GM12891 (cell line): ENCODE measurements around the gene SMAP1.

ENCODE experiments used
- POLR2A ChIP-seq: IDR thresholded peaks from 2 replicates; pipeline ENCODE4 v1.6.1; 2011; ENCODE audit warnings: low read depth, low read length, control low read depth
- POLR2AphosphoS5 ChIP-seq: IDR thresholded peaks from 2 replicates; pipeline ENCODE4 v1.6.1; 2011; ENCODE audit warnings: low read depth, low read length, control low read depth
- TAF1 ChIP-seq: IDR thresholded peaks from 2 replicates; pipeline ENCODE4 v1.6.1; 2011; ENCODE audit warnings: low read depth, low read length, control low read depth

- no peak for TF ChIP-seq POLR2A
- no peak for TF ChIP-seq POLR2AphosphoS5
- TF ChIP-seq TAF1 = no peak
Observed at GRCh38 chr6:70894001-70894400, 226.3 kb downstream of the SMAP1 start.
